HG02571 (cell line): ENCODE data around the gene CTTNBP2.

Experiments used
- ATAC-seq: cut with Tn5 transposase; IDR thresholded peaks from one replicate; pipeline ENCODE4 v1.9.1; 2021; ENCODE audit warnings: mild to moderate bottlenecking, moderate library complexity; ENCODE audit not compliant: unreplicated experiment

The CTTNBP2 gene

DNA sequence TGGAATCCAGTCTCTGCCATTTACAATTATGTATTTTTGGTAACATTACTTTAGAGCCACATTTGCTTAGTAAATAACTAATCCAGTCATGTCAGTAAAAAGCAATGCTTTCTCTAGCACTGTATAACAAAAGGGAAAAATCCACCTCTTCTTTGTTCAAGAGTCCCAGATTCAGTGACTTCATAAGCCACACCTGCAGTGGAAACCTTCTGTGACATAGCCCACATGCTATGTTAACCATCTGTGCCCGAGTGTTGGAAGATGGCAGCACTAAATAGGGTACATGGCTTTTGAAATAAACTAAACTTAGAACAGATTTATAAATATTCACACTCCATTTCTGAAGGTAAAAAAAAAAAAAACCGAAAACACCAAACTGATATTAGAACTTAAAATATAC is 83.0 kb downstream of the CTTNBP2 start:
- no peak for ATAC-seq

DNA sequence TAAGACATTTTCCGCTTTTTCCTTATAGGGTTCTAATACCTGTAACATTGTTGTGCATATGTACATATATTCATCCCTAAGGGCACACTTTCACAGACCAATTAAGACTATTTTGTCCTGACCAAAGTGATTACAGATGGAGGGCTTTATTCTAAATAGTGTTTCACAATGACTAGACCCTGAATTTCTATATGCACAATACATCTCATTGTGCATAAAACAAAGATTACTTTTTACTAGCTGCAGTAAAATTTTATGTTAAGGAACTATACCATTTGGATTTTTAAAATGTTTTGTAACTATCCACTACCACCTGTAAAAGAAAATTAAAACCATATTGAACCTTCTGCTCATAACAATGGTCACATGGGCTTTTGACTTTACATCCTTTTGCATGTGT is 87.8 kb downstream of the CTTNBP2 start:
- ATAC-seq: no peak

DNA sequence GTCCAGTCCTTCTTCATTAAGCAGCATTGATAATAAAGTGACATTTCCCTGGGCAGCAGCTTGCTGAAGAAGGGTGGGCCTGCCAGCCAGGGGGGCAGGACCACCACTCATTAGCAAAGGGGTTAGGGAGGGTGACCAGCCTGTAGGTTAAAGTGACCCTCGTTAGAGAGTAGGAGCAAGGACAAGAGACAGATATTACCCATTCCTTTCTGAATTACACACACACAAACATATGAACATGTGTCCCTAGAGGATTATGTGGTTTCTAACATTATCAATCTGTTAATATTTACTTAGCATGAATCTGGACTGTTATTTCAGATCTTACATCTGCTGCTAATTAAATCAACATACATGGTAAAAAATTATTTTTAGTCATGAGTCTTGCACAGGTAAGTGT is 88.9 kb downstream of the CTTNBP2 start:
- ATAC-seq: no peak

DNA sequence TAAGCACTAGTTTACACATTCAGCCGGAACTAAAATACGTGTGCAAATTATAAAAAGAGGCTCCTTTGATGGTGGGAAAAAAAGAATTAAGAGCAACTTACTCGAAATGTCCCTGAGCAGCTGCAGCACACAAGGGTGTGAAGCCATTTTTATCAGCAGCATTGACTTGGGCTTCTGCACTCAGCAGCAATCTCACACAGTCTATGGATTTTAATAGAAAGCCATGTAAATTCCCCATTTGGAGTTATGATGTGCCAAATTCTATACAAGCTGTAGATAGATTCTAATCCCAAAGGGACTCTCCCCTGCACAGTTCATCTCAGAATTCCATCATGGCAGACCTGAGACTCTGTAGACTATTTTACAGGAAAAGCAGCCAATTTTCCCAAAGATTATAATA is 90.5 kb downstream of the CTTNBP2 start:
- no peak for ATAC-seq

DNA sequence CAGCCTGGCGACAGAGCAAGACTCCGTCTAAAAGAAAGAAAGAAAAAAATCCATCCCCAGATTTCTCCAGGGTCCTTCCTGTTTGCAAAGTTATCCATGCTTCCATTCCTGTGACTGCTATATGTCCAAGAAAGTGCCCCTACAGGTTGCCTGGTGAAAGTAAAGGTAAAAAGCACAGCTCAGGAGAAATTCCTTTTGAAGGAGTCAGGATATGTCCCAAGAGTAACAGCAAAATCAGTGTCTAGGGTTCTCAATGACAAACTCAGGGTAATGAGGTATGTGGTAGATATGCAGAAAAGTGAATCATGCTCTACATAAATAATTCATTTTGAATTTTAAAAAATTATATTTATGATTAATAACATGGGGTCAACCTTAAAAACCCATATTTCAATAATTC is 91.5 kb downstream of the CTTNBP2 start:
- ATAC-seq: no peak

DNA sequence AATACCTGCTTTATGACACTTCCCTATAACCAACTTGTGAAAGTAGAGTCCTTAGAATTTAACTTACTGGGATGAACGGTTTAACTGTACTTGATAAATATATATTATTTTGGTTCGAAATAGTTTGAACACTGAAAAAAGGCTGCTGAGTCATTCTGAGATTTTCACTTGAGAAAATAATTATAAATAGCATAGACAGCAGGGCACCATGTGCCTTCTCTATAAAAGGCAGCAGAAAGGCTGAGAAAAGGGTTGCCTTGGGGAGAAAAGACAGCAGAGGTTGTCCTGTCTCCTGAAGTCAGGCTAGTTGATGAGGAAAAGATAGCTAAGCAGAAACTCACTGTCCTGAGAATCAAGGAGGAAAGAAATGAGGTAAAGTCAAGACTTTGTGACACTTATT is 92.4 kb downstream of the CTTNBP2 start:
- peak; percentile 86 for ATAC-seq

DNA sequence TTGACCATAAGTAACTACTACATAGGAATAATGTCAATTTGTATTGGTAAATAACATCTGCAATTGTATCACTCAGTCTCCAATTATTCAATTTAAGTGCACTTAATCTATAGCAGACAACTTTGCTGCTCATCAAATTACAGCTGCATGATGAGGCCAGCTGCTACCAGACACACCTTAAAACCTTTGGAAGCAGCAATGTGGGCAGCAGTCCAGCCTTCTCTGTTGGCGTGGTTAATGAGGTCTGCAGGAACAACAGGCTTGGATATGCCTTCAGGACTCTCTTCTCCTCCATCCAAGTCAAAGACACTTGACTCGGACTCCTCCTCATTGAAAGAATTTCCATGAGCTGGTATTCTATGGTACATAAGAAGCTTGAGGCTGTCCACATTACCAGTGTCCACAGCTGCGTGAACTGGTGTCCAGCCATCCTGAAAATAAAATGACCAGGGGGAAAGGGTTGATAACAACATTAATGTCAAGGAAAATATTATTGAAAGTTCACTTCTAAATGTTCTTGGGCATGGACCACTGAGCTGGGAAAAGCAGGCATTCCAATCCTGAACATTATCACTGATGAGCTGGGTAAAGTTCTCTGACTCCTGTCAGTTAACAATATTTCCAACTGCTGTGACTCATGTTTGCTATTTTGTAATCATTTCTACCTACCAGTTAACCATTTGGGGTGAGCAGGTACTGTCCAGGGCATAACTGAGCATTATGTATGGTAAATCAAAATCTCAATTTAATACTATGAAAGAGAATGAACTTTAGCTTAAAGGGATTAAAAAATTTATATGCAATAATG is 95.7 kb downstream of the CTTNBP2 start:
- ATAC-seq: no peak

DNA sequence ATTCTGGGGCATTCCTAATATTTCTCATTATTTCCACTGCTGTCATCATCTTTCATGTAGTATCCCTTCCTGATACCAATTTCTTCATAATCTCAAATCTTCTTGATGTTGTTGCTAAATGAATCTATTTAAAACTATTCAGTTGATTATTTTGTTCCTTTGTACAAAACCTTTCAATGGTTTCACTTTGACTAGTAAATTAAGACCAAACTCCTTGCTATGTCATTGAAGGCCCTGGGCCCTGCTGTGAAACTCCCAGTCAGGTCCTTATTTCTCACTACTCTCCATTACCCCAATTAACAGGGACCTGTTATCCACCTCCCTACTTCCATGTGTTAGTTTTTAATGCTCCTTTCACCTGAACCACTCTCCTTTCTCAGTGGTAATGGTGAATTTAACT is 97.0 kb downstream of the CTTNBP2 start:
- ATAC-seq: no peak

DNA sequence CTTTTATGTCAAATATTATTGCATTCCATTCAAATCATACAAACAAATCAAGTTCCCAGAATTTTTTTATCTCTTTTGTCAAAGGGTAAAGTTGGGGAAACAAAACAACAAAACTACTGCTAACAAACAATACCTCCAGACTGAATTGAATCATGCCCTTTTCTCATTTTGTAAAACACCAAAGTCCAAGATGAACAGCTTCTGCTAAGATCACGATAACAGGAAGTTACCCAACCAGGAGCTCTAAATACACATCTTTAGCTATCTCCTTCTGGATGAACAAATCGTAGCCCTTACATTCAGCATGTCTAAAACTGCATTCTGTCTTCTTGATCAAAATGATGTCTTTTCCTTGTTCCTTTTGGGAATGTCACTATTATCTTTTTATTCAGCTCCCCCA is 97.4 kb downstream of the CTTNBP2 start:
- ATAC-seq: no peak

DNA sequence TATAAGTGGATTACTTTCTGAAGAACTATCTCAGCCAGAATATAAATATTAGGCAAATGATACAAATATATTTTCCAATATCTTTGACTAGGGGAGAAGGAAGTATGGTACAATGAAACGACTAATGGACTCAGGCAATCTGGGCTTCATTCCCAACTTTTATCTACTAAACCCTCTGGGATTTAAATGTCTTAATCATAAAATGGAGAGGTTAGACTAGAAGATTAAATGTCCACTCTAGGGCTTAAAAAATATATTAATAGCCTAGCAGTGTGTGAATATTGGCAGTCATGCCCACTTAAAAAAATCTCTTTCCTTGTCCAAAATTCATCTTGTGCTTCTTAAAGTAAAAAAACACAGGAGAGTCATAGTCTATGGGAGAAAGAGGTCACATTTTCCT is 98.3 kb downstream of the CTTNBP2 start:
- no peak for ATAC-seq

DNA sequence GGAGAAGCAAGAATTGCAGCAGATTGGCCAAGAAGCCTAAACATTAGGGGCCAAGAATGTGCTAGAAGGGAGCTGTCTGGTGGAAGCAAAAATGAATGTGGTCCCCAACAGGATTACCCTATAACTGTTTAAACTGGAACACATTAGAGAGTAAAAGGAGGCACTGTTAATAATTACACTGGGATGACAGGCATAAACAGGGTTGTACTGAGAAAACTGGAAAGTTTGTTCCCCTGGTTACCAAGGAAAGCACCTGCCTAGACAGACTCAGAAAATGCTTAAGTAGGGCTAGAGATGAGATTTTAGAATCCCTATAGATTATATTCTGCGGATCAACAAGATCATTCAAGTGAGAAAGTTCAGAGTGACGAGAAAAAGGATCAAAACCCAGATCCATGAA is 100.8 kb downstream of the CTTNBP2 start:
- ATAC-seq: no peak

DNA sequence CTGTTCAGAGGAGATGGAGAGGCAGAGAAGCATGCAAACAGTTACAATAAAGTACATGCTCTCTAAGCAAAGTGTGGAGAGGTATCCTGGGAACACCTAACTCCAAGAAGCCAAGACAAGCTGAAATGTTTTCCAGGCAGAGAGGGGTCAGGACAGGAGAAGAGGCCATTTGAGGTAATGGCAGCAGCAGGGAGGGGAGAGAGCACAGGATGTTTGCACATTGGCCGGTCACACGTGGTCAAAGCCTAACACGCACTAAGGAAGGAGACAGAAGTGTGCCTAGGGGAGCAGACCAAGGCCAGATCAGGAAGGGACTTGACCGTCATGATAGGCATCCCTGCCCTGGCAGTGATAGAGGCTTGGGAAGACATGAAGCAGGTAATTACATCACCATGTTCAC is 101.5 kb downstream of the CTTNBP2 start:
- ATAC-seq: no peak

DNA sequence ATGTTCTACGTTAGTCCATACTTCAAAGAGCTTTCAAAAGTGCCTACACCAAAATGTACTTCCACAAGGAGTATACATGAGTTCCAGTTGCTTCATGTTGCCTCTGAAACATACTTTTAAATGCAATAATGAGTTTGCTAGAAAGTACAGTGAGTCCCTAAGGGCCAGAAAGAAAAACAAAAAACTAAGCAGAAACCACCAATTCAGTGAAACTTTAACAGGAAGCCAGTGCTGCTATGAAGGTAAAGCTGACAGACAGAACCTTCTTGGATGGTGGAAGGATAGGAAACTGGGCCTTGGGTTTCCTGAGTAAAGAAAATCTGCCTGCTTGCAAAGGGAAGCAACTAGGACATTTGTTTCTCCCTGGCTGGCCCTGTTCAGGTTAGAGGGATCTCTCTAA is 104.2 kb downstream of the CTTNBP2 start:
- ATAC-seq: no peak

DNA sequence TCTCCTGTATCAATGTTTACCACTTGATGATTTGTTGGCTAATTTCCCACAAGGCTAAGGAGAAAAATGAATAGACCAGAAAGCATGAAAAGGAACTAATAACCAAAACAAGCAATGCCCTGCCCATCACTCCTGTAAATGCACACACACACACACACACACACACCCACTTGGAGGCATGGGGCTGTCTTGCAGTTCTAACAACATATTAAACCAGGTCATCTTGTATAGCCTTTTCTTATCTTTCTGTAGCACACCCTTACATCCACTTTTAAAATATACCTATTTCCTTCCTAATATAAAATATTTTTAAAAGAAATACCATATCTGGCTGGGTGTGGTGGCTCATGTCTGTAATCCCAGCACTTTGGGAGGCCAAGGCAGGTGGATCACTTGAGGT is 105.3 kb downstream of the CTTNBP2 start:
- ATAC-seq: no peak

DNA sequence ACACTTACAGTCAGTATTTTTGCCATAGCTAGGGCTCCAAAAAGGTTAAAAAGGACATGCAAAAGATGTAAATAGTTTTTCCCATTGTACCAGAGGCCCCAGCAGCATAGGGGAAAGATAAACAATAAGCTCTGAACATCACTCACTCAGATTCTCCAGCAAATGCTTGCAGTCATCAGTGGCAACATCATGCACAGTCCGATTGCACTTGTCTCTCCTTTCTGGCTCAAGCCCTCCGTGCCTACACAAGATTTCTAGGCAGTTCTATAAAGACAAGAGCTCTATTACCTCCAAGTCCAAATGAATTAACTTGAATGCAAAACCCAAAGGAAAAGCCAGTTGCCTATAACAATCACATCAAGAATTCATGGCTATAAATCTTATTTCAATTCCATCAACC is 106.3 kb downstream of the CTTNBP2 start:
- ATAC-seq: no peak

DNA sequence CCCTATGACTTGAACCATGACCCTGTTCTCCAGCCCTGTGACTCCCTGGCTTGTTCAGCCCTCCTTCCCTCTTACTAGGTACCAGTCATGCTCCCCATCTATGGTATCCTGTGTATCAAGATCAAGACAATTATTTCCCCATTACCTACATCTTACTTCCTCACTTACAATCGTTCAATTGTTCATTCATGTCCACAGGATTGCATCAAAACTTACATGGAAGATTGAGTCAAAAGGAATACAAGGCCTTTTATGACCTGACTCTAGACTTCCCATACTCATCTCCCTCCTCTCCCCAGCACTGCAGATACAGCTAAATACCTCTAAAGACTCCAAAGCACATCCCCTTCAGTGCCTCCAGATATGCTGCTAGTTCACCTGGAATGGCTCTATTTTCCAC is 109.2 kb downstream of the CTTNBP2 start:
- ATAC-seq: no peak

DNA sequence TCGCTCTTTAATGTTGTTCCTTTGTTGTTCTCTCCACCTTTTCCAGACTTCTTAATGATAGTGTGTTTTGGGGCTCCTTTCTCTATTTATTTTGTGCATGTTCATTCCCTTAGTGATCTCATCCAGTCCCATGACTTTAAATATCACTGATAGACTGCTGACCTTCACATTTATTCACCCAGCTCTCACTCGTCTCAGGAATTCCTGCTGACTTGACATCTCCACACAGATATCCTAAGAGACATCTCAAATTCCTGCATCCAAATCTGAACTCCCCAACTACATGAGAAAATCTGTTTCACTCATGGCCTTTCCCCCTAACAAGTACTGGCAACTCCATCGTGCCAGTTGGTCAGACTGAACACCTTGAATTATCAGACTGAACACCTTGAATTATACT is 111.2 kb downstream of the CTTNBP2 start:
- ATAC-seq: no peak

DNA sequence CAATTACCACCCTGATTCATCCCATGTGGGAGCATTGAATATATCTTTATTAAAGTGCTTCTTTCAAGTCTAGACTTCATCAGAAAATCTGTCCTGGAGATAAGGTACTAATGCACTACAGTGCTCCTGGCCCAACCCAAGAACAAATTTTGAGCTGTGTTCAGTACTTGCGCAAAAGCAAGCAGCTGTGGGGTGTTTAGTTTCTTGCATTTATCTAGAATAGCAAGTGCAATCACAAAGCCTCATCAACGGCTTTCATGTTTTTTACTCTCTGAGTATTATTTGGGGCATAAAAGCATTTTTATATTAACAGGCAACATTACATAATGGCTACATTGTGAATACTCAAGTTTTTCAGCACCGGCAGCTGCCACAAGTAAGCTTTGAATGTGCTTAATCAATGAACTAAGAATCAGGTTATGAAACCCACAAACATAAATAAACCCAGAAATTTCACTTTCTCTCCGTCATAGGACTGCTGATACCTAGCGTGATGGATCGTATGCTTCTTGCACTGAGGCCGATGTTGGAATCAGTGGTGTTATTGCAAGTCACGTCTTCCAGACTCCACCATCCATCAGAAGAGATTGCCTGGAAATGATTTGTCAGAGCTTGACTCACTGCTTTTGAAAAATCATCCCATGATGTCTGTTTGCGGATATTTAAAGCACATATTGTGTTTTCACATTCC is 113.1 kb downstream of the CTTNBP2 start:
- no peak for ATAC-seq

DNA sequence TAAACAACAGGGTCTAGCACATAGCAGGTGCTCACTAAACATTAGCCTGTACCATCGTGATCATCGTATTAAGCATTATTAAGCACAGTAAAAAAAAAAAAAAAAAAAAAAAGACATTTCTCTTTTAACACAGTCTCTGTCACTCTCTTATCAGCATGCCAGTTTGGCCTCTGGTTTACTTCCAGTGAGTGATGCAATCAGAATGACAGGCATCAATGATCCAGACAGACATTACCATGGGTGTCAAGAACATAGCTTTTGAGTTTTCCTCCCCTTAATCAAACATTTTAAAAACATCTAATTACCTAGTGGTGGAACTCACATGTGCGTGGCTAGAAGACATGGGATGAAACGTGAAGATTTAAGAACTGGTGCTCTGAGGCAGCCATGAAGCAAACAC is 115.8 kb downstream of the CTTNBP2 start:
- no peak for ATAC-seq

DNA sequence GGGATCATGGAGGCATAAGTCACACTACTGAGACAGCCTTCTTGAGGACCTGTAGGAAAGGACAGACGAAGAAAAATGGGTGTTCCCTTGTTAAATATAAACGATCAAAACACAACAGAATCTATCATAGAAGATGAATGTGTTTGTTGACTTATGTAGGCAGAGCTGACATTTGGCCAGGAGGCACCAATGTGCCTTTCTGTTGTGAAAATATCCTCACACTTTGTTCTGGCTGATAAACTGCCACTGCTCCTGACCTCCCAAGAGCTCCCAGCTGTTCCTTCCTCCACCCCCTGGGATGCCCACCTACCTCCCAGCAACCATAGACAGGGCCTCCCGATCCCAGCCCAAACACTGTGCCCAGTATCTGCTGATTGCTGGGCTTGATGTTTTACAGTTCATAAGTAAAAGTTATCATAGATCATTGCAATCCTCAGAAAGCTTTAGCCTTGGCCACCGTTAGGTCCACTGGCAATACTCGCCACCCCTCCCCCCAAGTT is 116.6 kb downstream of the CTTNBP2 start:
- no peak for ATAC-seq

DNA sequence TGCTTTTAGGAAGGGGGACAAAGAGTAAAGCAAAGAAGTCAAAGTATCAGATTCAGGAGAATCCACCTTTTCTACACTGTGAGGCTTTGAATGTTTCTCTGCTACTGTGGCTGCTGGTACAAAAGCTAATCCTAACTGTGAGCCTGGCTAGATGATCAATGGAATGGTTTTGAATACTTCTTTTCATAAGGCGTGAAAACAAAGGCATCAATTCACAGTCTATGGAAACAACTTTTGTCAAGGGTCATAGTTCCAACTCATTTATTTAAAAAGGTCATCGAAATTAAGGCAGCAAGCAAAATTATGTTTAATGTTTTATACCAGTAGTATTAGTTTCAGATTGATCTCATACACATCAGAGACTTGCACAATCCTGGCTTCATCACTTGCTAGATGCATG is 118.1 kb downstream of the CTTNBP2 start:
- no peak for ATAC-seq

DNA sequence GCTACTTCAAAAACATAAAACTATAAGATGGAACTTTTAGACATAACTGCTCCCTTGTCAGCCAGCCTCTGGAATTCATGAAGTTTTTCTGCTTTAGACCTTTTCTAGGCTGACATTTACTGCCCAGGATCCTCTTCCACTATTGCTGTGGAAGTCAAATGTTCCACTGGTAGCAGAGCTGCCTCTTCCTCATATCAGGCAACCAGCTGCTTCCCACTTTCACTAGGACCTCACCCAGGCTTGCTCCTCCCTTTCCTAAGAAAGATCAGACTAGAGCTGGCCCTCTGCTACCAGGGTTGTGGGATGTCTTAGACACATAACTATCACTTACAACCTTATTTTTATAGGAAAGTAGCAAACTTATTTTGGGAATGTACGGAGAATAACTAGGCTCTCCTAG is 121.5 kb downstream of the CTTNBP2 start:
- no peak for ATAC-seq
